Measurements from ENCODE around the gene OR5H14. TPM values are rescaled to one million over a fixed set of nuclear protein-coding genes. Genes with fewer than 3 reads are reported as not detected.

OR5H14 gene
- total and polyA plus RNA-seq, 10 of the 15 experiments (the other 5 are each of a cell fraction or from before 2014, with no cell fraction given) = not detected

DNA sequence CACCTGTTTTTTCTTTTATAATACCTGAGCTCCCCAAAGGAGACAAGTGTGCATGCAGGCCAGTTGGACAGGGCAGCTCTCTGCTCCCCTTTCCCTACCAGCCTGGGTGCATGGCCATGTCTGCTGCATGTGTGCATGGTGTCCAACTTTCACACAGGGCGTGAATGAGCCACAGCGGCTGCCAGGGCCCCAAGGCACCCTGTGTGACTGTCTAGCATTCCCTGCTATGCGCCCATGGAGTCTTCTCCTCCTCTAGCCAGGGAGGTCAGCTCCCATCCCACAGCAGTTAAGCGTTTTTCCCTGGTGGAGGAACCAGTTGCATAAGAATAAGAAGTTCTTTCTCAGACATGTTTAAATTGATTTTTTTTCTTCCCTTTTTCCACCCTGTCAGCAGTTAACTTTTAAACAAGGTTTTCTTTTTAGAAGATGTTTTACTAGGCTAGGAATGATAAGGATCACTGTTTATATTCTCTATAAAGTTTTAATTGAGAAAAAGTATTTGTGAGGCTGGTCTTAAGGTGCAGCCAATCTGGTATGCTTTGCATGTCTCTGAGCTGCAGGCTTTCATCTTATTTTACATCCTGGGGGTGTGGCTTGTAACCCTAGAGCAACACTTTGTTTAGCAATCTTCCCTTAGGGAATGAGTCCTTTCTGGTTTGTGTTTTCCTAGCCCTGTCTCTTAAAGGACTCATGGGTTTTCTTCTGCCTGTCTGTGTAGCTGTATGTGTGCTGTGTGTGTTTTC, 37.3 kb upstream of the OR5H14 start:
- H3K79me2 ChIP-seq (ENCODE audit: control insufficient read depth, insufficient read depth, low read length) = no peaks in the 10 kb centered on the region
- H3K4me1 ChIP-seq (ENCODE audit: control insufficient read depth, insufficient read depth, low read length) = no peaks in the 10 kb centered on the region
- H2AFZ ChIP-seq (ENCODE audit: control insufficient read depth, low read depth, low read length) = no peak overlapping the region
- no peak overlapping the region for H3K4me3 ChIP-seq
- WGBS (ENCODE audit: insufficient coverage, insufficient replicate concordance, low lambda C conversion rate, missing lambda C conversion rate) = 15% methylated on average over 4 of the region's 4 CpGs
- SMC1A ChIA-PET (ENCODE audit: uncharacterized antibody, unreplicated experiment) = no interaction called here
- no peak overlapping the region for H3K9ac ChIP-seq (ENCODE audit: control insufficient read depth, insufficient read depth, low read length)
- intact Hi-C loops (cut with micrococcal nuclease; ENCODE audit: unreplicated experiment) = no loop called here
- no peak overlapping the region for H3K4me2 ChIP-seq (ENCODE audit: control insufficient read depth, insufficient read depth)
- H3K27ac ChIP-seq (ENCODE audit: control insufficient read depth, insufficient read depth) = no peak overlapping the region
- H3K36me3 ChIP-seq (ENCODE audit: control insufficient read depth in 2 of 2, insufficient read depth in 2 of 2, low read length in 1 of 2) = no peaks in the 10 kb centered on the region
- POLR2A ChIA-PET = no interaction called here
- no peaks in the 10 kb centered on the region for H4K20me1 ChIP-seq (ENCODE audit: control insufficient read depth, insufficient read depth)
- H3K27me3 ChIP-seq (replicated peaks in 1 of 2; ENCODE audit: control insufficient read depth in 2 of 2, insufficient read depth in 2 of 2, low read length in 1 of 2) = no peaks in the 10 kb centered on the region
- DNase-seq (ENCODE audit: low read depth, low spot score) (no peak), ATAC-seq (no peak), FAIRE-seq (no peak)
- no TSS peak for BruUV-seq (replicated peaks)
- CTCF ChIA-PET = interaction anchor here (0.6 kb wide), 2 partner anchors 18 to 46 kb away, joined by 3 read pairs; no protein-coding TSS in a partner anchor
- RAD21 ChIA-PET (ENCODE audit: unreplicated experiment) = no interaction called here
- no peaks in the 10 kb centered on the region for H3K9me3 ChIP-seq (replicated peaks; ENCODE audit: control insufficient read depth, insufficient read depth, low read length)
- in situ Hi-C loops (cut with MboI) = no loop called here
- TF ChIP-seq MLLT1 (IDR thresholded peaks at IDR 0.05) (no peak), YBX1 (IDR thresholded peaks at IDR 0.05) (no peak), GATAD2B (conservative IDR thresholded peaks at IDR 0.05; ENCODE audit: low read depth) (no peak), POLR2AphosphoS5 (IDR thresholded peaks at IDR 0.05; ENCODE audit: low read length) (no peak), DPF2 (IDR thresholded peaks at IDR 0.05) (no peak), TARDBP (IDR thresholded peaks at IDR 0.05; ENCODE audit: borderline replicate concordance) (no peak), CREB1 (IDR thresholded peaks at IDR 0.05; ENCODE audit: low read depth) (no peak), RBBP5 (conservative IDR thresholded peaks at IDR 0.05) (no peak), RCOR1 (conservative IDR thresholded peaks at IDR 0.05; ENCODE audit: low read depth, low read length) (no peak)
- TF ChIP-seq, protein P1, sequence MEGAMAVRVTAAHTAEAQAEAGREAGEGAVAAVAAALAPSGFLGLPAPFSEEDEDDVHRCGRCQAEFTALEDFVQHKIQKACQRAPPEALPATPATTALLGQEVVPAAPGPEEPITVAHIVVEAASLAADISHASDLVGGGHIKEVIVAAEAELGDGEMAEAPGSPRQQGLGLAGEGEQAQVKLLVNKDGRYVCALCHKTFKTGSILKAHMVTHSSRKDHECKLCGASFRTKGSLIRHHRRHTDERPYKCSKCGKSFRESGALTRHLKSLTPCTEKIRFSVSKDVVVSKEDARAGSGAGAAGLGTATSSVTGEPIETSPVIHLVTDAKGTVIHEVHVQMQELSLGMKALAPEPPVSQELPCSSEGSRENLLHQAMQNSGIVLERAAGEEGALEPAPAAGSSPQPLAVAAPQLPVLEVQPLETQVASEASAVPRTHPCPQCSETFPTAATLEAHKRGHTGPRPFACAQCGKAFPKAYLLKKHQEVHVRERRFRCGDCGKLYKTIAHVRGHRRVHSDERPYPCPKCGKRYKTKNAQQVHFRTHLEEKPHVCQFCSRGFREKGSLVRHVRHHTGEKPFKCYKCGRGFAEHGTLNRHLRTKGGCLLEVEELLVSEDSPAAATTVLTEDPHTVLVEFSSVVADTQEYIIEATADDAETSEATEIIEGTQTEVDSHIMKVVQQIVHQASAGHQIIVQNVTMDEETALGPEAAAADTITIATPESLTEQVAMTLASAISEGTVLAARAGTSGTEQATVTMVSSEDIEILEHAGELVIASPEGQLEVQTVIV (IDR thresholded peaks at IDR 0.05; ENCODE audit: borderline replicate concordance, partially characterized antibody) = no peak
- TF ChIP-seq, protein P2, sequence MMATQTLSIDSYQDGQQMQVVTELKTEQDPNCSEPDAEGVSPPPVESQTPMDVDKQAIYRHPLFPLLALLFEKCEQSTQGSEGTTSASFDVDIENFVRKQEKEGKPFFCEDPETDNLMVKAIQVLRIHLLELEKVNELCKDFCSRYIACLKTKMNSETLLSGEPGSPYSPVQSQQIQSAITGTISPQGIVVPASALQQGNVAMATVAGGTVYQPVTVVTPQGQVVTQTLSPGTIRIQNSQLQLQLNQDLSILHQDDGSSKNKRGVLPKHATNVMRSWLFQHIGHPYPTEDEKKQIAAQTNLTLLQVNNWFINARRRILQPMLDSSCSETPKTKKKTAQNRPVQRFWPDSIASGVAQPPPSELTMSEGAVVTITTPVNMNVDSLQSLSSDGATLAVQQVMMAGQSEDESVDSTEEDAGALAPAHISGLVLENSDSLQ (IDR thresholded peaks at IDR 0.05) = no peak
- TF ChIP-seq, protein P3, sequence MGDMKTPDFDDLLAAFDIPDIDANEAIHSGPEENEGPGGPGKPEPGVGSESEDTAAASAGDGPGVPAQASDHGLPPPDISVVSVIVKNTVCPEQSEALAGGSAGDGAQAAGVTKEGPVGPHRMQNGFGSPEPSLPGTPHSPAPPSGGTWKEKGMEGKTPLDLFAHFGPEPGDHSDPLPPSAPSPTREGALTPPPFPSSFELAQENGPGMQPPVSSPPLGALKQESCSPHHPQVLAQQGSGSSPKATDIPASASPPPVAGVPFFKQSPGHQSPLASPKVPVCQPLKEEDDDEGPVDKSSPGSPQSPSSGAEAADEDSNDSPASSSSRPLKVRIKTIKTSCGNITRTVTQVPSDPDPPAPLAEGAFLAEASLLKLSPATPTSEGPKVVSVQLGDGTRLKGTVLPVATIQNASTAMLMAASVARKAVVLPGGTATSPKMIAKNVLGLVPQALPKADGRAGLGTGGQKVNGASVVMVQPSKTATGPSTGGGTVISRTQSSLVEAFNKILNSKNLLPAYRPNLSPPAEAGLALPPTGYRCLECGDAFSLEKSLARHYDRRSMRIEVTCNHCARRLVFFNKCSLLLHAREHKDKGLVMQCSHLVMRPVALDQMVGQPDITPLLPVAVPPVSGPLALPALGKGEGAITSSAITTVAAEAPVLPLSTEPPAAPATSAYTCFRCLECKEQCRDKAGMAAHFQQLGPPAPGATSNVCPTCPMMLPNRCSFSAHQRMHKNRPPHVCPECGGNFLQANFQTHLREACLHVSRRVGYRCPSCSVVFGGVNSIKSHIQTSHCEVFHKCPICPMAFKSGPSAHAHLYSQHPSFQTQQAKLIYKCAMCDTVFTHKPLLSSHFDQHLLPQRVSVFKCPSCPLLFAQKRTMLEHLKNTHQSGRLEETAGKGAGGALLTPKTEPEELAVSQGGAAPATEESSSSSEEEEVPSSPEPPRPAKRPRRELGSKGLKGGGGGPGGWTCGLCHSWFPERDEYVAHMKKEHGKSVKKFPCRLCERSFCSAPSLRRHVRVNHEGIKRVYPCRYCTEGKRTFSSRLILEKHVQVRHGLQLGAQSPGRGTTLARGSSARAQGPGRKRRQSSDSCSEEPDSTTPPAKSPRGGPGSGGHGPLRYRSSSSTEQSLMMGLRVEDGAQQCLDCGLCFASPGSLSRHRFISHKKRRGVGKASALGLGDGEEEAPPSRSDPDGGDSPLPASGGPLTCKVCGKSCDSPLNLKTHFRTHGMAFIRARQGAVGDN (IDR thresholded peaks at IDR 0.05) = no peak

All from GM12878 (cell line).